ENCODE measurements around the gene HOXD10. TPM values are rescaled to one million over a fixed set of nuclear protein-coding genes. Genes with fewer than 3 reads are reported as not detected.

The HOXD10 gene
- total and polyA plus RNA-seq, 7 experiments from 2014 or later, result not detected

DNA sequence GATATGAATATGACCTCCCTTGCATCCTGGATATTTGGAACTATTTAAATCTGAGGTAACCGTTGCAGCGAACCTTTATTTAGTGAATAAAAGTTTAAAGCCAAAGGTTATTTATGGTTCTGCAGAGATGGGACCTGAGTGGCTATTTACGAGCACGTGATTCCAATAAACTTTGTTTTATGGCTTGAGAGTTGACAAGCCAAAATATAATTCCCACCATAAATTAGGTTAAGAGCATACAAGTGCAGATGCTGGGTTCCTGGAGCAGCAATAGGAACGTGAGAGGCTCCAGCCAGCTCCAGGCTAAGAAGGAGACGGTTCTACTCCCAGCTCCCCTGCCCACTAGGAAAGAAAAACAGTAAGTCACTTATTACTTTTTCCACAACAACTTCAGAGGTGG, 29.5 kb downstream of the HOXD10 start:
- H3K27me3 ChIP-seq (ENCODE audit: control insufficient read depth in 2 of 2, insufficient read depth in 2 of 2, low read length in 2 of 2), result peaks cover 8 to 38% of the 10 kb centered on the region in 2 donors
- no peaks in the 10 kb centered on the region for H3K36me3 ChIP-seq (ENCODE audit: control insufficient read depth in 2 of 3, insufficient read depth in 3 of 3, low read length in 3 of 3)
- H3K4me1 ChIP-seq (ENCODE audit: control insufficient read depth in 2 of 2, insufficient read depth in 2 of 2, low read length in 2 of 2), result peaks cover 0 to under 1% of the 10 kb centered on the region in 2 donors
- Mint-ChIP-seq H3K27me3 (peaks cover 93 to 98% (median 94%) of the 10 kb centered on the region in 5 donors), H3K9me3 (peaks cover 0 to 4% (median 0%) of the 10 kb centered on the region in 11 donors), H3K27ac (no peak overlapping the region), H3K4me1 (peaks cover 0 to 20% (median 8%) of the 10 kb centered on the region in 7 donors), H3K36me3 (no peaks in the 10 kb centered on the region), H3K4me3 (no peak overlapping the region)
- ChIA-PET POLR2A (no interaction called here), CTCF (interaction anchor here (1.0 kb wide), 1 partner anchor 16 kb away, joined by 3 read pairs; no protein-coding TSS in a partner anchor)
- DNase-seq (no peak), ATAC-seq (no peak)
- H3K27ac ChIP-seq (ENCODE audit: low read depth, low read length), result no peak overlapping the region
- no peak overlapping the region for H3K4me3 ChIP-seq (ENCODE audit: low read length)
- H3K9me3 ChIP-seq (ENCODE audit: control insufficient read depth in 2 of 3, low read length in 3 of 3), result no peaks in the 10 kb centered on the region
- intact Hi-C loops (cut with micrococcal nuclease), result no loop called here

DNA sequence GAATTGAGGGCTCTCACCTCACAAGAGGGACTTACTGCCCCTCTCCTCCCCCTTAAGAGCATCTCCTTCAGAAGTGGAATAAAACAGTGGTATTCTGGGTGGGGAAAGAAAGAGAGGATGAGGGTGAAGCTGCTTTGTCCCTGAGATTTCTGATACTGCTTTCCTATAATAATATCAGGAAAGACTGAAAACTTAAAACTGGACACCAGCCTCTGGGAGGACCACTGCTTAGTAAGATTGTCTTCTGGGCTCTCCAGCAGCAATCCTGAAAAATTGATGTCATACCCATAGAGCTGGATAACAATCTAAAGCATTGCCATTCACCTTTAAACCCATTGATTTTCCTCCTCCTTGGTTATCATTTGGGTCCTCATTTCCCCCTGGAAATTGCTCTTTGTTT, 30.1 kb downstream of the HOXD10 start:
- Mint-ChIP-seq H3K4me3 (no peak overlapping the region), H3K27me3 (peaks cover 92 to 96% (median 93%) of the 10 kb centered on the region in 5 donors), H3K36me3 (no peaks in the 10 kb centered on the region), H3K27ac (no peak overlapping the region), H3K9me3 (peaks cover 0 to 5% (median 0%) of the 10 kb centered on the region in 11 donors), H3K4me1 (peaks cover 0 to 14% (median 6%) of the 10 kb centered on the region in 7 donors)
- H3K27me3 ChIP-seq (ENCODE audit: control insufficient read depth in 2 of 2, insufficient read depth in 2 of 2, low read length in 2 of 2), result peaks cover 10 to 36% of the 10 kb centered on the region in 2 donors
- intact Hi-C loops (cut with micrococcal nuclease), result no loop called here
- H3K4me1 ChIP-seq (ENCODE audit: control insufficient read depth in 2 of 2, insufficient read depth in 2 of 2, low read length in 2 of 2), result no peaks in the 10 kb centered on the region
- no peak overlapping the region for H3K27ac ChIP-seq (ENCODE audit: low read depth, low read length)
- H3K9me3 ChIP-seq (ENCODE audit: control insufficient read depth in 2 of 3, low read length in 3 of 3), result no peaks in the 10 kb centered on the region
- no peak for ATAC-seq
- no peak for DNase-seq
- no peak overlapping the region for H3K4me3 ChIP-seq (ENCODE audit: low read length)
- ChIA-PET POLR2A (no interaction called here), CTCF (no interaction called here)
- no peaks in the 10 kb centered on the region for H3K36me3 ChIP-seq (ENCODE audit: control insufficient read depth in 2 of 3, insufficient read depth in 3 of 3, low read length in 3 of 3)

DNA sequence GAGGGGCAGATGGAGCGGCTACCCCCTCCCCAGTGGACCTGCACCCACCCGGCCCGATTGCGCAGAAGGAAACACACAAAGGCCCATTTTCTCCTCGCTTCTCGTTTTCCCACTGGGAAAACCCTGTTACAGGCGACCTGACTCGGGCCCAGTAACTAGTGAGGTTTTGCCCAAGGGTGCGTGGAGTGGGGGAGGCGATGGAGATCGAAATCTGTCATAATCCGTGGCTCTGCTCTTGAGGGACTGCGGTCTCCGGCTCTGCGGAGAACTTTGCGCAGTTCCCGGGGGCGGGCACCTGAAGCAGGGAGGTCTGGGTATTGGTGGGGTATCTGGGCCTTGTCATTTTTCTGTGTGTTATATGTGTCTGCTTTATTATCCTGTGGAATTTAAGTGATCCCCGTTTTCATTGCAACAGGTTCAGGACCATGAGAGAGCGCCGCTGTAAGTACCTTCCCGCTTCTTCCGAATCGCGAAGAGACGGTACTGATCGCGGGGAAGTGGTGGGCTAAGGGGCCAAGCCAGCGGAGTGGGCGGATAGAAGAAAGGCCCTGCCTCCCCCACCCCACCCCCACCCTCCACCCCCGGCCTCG, 30.7 kb downstream of the HOXD10 start:
- Histone ChIP-seq H3K27me3 (ENCODE audit: control insufficient read depth in 2 of 2, insufficient read depth in 2 of 2, low read length in 2 of 2) (peaks cover 10 to 36% of the 10 kb centered on the region in 2 donors), H3K4me3 (ENCODE audit: low read length) (no peak overlapping the region), H3K36me3 (ENCODE audit: control insufficient read depth in 2 of 3, insufficient read depth in 3 of 3, low read length in 3 of 3) (no peaks in the 10 kb centered on the region), H3K9me3 (ENCODE audit: control insufficient read depth in 2 of 3, low read length in 3 of 3) (no peaks in the 10 kb centered on the region), H3K27ac (ENCODE audit: low read depth, low read length) (no peak overlapping the region), H3K4me1 (ENCODE audit: control insufficient read depth in 2 of 2, insufficient read depth in 2 of 2, low read length in 2 of 2) (no peaks in the 10 kb centered on the region)
- intact Hi-C loops (cut with micrococcal nuclease), result no loop called here
- no peak for ATAC-seq
- Mint-ChIP-seq H3K4me1 (peaks cover 0 to 14% (median 6%) of the 10 kb centered on the region in 7 donors), H3K36me3 (no peaks in the 10 kb centered on the region), H3K9me3 (peaks cover 0 to 5% (median 0%) of the 10 kb centered on the region in 11 donors), H3K27ac (no peak overlapping the region), H3K4me3 (no peak overlapping the region), H3K27me3 (peaks cover 86 to 93% (median 88%) of the 10 kb centered on the region in 5 donors)
- ChIA-PET CTCF (no interaction called here), POLR2A (no interaction called here)
- no peak for DNase-seq

DNA sequence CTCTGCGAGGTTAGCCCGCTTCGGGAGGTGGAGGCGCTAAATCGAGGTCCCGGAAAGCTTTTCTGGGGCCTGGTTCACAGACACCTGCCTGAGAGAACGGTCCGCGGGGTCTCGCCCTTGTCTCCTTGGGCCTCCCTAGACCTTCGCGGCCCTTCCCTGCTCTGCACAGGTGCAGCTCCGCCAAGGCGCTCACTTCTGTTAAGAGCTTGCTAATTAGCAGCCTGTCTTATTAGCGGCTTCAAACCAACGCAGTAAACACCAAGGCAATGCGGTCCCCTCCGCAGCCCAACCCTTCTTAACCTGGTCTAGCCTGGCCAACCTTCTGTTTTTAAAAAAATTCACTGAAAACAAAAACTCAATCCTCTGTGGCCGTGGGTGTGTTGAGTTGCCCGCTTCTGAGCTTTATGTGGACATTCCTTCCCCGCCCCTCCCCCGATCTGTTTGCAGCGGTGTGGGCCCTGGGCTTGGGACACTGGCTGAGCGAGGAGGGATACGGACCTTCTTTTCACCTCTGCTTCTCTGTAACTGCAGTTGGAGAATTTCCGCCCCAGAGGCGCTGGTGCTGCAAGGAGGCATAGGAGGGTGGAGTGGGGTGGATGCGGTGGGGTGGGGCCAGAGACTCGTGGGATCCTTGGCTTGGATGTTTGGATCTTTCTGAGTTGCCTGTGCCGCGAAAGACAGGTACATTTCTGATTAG, 31.4 kb downstream of the HOXD10 start:
- Mint-ChIP-seq H3K27ac (no peak overlapping the region), H3K27me3 (peaks cover 83 to 93% (median 89%) of the 10 kb centered on the region in 5 donors), H3K36me3 (no peaks in the 10 kb centered on the region), H3K4me3 (peak overlapping the region in 1 of 10 donors; percentile 10), H3K9me3 (peaks cover 0 to 5% (median 0%) of the 10 kb centered on the region in 11 donors), H3K4me1 (peaks cover 0 to 14% (median 8%) of the 10 kb centered on the region in 7 donors)
- intact Hi-C loops (cut with micrococcal nuclease), result no loop called here
- Histone ChIP-seq H3K27me3 (ENCODE audit: control insufficient read depth in 2 of 2, insufficient read depth in 2 of 2, low read length in 2 of 2) (peaks cover 10 to 36% of the 10 kb centered on the region in 2 donors), H3K27ac (ENCODE audit: low read depth, low read length) (no peak overlapping the region), H3K4me3 (ENCODE audit: low read length) (no peak overlapping the region), H3K9me3 (ENCODE audit: control insufficient read depth in 2 of 3, low read length in 3 of 3) (no peaks in the 10 kb centered on the region), H3K36me3 (ENCODE audit: control insufficient read depth in 2 of 3, insufficient read depth in 3 of 3, low read length in 3 of 3) (no peaks in the 10 kb centered on the region), H3K4me1 (ENCODE audit: control insufficient read depth in 2 of 2, insufficient read depth in 2 of 2, low read length in 2 of 2) (no peaks in the 10 kb centered on the region)
- CTCF ChIA-PET, result interaction anchor here (0.6 kb wide), 1 partner anchor 1080 kb away, joined by 6 read pairs; no protein-coding TSS in a partner anchor
- ATAC-seq (no peak), DNase-seq (no peak)
- POLR2A ChIA-PET, result no interaction called here

DNA sequence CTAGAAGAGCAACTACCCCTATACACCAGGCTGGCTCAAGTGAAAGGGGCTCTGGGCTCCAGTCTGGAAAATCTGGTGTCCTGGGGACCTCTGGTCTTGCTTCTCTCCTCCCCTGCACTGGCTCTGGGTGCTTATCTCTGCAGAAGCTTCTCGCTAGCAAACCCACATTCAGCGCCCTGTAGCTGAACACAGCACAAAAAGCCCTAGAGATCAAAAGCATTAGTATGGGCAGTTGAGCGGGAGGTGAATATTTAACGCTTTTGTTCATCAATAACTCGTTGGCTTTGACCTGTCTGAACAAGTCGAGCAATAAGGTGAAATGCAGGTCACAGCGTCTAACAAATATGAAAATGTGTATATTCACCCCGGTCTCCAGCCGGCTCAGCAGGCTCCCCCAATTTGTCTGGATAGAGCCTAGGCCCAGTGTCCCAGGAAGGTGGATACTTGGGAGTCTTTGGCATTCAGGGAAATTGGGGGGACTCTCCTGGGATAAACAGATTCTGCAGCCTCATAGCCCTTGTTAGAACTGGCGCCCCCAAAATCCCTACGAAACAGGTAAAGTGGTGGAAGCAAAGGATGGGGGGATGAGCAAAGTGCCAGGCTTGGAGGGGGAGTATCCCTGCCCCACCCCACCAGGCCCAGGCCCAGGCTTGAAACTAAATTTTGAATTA, 32.3 kb downstream of the HOXD10 start:
- Mint-ChIP-seq H3K9me3 (peaks cover 0 to 5% (median 0%) of the 10 kb centered on the region in 11 donors), H3K4me1 (peaks cover 0 to 14% (median 8%) of the 10 kb centered on the region in 7 donors), H3K27ac (no peak overlapping the region), H3K27me3 (peaks cover 81 to 93% (median 88%) of the 10 kb centered on the region in 5 donors), H3K4me3 (peak overlapping the region in 1 of 10 donors; percentile 16), H3K36me3 (no peaks in the 10 kb centered on the region)
- H3K27ac ChIP-seq (ENCODE audit: low read depth, low read length), result no peak overlapping the region
- CTCF ChIA-PET, result no interaction called here
- intact Hi-C loops (cut with micrococcal nuclease), result no loop called here
- POLR2A ChIA-PET, result no interaction called here
- H3K27me3 ChIP-seq (ENCODE audit: control insufficient read depth in 2 of 2, insufficient read depth in 2 of 2, low read length in 2 of 2), result peaks cover 10 to 36% of the 10 kb centered on the region in 2 donors
- no peaks in the 10 kb centered on the region for H3K4me1 ChIP-seq (ENCODE audit: control insufficient read depth in 2 of 2, insufficient read depth in 2 of 2, low read length in 2 of 2)
- no peaks in the 10 kb centered on the region for H3K36me3 ChIP-seq (ENCODE audit: control insufficient read depth in 2 of 3, insufficient read depth in 3 of 3, low read length in 3 of 3)
- H3K9me3 ChIP-seq (ENCODE audit: control insufficient read depth in 2 of 3, low read length in 3 of 3), result no peaks in the 10 kb centered on the region
- ATAC-seq, result no peak
- H3K4me3 ChIP-seq (ENCODE audit: low read length), result no peak overlapping the region
- DNase-seq, result no peak

DNA sequence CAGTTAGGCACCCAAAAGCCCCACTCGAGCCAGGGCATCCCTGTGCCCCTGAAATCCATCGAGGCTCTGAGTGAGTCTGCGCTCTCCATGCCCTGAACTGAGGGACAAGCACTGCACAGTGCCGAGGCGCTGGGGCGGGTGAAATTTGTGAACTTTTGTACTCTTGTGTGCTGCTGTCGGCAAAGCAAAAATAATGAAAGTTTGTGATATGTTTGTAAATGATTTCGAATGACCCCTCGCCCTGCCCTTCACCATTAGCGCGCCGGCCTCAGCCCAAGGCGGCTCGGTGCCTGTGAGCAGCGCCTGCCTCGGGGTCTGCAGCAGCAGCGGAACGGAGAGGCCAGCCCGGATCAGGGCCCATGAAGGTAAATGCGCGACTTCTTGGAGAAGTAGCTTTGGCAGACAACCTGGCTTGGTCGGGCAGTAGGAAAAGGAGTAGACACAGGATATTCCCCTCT, 32.9 kb downstream of the HOXD10 start:
- intact Hi-C loops (cut with micrococcal nuclease), result no loop called here
- Histone ChIP-seq H3K9me3 (ENCODE audit: control insufficient read depth in 2 of 3, low read length in 3 of 3) (no peaks in the 10 kb centered on the region), H3K4me3 (ENCODE audit: low read length) (no peak overlapping the region), H3K4me1 (ENCODE audit: control insufficient read depth in 2 of 2, insufficient read depth in 2 of 2, low read length in 2 of 2) (no peaks in the 10 kb centered on the region), H3K36me3 (ENCODE audit: control insufficient read depth in 2 of 3, insufficient read depth in 3 of 3, low read length in 3 of 3) (no peaks in the 10 kb centered on the region), H3K27ac (ENCODE audit: low read depth, low read length) (no peak overlapping the region), H3K27me3 (ENCODE audit: control insufficient read depth in 2 of 2, insufficient read depth in 2 of 2, low read length in 2 of 2) (peaks cover 10 to 40% of the 10 kb centered on the region in 2 donors)
- Mint-ChIP-seq H3K27ac (no peak overlapping the region), H3K4me1 (peaks cover 0 to 14% (median 8%) of the 10 kb centered on the region in 7 donors), H3K36me3 (no peaks in the 10 kb centered on the region), H3K27me3 (peaks cover 80 to 95% (median 88%) of the 10 kb centered on the region in 5 donors), H3K4me3 (no peak overlapping the region), H3K9me3 (peaks cover 0 to 5% (median 0%) of the 10 kb centered on the region in 11 donors)
- DNase-seq, result no peak
- ChIA-PET POLR2A (no interaction called here), CTCF (no interaction called here)
- ATAC-seq, result no peak

Data from naive thymus-derived CD4-positive, alpha-beta T cell (primary cell).